ENCODE measurements around the gene EFNB2.

The EFNB2 gene

DNA sequence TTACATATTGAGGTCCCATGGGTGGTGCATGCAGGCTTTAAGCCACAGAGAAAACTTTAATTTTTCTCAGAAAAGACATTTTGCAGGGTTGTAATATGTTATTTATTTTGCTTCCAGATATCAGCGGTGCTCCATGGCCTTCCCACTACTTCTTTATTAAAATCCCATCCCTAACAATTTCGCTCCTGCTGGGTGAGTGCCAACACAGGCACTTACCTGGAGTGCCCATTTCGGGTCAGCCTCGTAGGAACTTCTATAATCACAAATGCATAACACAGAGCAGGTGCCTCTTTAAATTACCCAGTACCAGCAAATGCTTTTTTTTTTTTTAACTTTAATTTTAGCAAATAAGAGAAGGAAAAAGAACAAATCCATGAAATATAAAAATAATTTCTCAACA lies 86.4 kb downstream of the EFNB2 start:
- DNase-seq (ENCODE audit: low read depth in 2 of 2), result no peak

DNA sequence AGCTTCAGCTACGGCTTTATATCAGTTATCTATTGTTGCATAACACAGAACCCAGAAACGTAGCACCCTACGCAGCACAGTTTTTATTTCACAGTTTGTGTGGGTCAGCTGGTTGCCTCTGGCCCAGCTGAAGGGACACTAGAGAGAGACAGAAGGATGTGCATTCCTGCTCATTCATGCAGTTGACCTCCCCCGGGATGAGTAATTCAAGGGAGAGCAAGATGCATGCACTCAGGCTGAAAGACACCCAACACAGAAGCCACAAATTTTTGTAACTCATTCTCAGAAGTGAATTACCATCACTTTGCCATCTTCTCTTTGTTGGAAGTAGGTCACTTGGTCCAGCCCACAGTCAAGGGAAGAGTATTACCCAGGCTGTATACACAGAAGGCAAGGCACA lies 89.5 kb downstream of the EFNB2 start:
- no peak for DNase-seq (ENCODE audit: low read depth in 2 of 2)

DNA sequence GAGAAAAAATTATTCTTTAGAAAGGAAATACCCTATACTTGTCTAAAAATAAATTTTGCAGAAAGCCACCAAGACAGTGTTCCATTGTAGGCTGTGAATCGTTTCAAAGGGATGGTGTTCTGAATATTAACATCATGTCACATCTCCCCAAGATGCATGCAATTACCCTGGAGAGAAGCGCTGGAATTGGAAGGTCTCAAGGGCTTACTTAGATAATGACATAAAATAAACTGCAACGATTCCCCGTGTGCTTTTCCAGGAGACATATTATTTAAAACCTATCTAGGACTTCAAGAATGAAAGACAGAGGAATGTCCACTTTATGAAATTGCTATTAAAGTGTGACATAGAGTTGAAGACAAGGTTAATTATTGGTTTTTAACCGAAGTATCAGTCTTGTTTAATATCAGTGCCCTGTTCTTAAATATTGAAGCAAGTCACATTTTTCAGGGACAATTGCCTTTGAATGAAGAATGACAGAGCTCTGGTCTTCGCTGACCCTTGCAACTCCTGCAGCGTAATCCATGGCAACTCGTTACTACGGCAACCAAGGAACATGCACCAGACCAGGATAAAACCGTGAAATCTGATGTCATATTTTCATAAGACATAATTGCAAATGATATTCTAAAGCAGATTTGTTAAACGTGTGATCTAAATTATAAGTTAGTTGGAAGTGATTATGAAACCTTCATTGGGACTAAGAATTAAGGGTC lies 91.7 kb downstream of the EFNB2 start:
- no peak for DNase-seq (ENCODE audit: low read depth in 2 of 2)

DNA sequence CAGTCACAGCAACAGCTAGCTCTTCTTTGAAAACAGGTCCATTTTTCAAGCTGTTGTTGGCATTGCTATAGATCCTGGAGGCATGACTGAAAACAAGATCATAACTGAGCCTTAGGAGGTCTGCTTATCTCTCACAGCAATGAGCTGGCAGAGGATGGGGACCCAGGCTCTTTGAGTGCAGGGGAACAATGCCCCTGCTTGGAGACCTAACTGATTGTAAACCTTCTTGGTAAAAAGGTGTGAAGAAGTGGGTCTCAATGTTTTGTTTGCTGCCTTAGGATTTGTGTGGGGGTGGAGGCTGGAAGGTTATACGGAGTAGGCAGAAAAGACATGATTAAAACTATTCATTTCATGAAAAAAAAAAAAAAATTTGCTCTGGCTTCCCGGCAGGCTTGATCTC lies 94.6 kb downstream of the EFNB2 start:
- no peak for DNase-seq (ENCODE audit: low read depth in 2 of 2)
